Measurements from ENCODE around the gene CPLX4.

The CPLX4 gene

DNA sequence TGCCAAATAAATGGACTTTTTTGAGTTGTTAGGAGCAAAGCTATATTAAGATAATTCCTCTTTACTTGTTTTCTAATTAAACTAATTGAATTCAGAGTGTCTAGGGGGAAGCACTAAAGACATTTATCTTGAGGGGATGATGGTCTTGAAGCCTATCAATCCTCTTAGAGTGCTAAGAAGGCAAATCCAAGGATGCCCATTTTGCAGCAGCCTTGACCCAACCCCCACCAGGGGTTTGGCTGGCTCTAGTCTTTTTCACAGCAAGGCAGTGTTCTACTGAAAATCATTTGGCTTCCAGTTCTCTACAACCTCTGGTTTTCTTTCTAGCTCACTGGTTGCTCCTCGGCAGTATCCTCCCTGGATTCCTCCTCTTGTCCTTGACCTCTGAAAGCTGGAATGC lies 38.7 kb downstream of the CPLX4 start:
- Histone ChIP-seq H3K36me3 (ENCODE audit: control insufficient read depth in 2 of 2, insufficient read depth in 1 of 2, low read length in 2 of 2) (no peaks in the 10 kb centered on the region), H3K27ac (ENCODE audit: extremely low read depth, low read depth, low read length) (no peak overlapping the region), H3K4me3 (ENCODE audit: low read depth, low read length) (no peak overlapping the region), H3K9me3 (ENCODE audit: control insufficient read depth, insufficient read depth, low read depth, low read length) (no peaks in the 10 kb centered on the region), H3K4me1 (ENCODE audit: control insufficient read depth, insufficient read depth, low read length) (peaks cover 5% of the 10 kb centered on the region; the same call in 1 of the 2 replicates)
- TF ChIP-seq SP7 (tag by site-specific recombination; IDR thresholded peaks at IDR 0.05), result no peak
- TF ChIP-seq ZNF214 (tag by site-specific recombination; IDR thresholded peaks at IDR 0.05; ENCODE audit: borderline replicate concordance), result no peak
- TF ChIP-seq ZNF292 (tag by site-specific recombination; IDR thresholded peaks at IDR 0.05; ENCODE audit: borderline replicate concordance, low read depth), result no peak
- TF ChIP-seq, protein P1, sequence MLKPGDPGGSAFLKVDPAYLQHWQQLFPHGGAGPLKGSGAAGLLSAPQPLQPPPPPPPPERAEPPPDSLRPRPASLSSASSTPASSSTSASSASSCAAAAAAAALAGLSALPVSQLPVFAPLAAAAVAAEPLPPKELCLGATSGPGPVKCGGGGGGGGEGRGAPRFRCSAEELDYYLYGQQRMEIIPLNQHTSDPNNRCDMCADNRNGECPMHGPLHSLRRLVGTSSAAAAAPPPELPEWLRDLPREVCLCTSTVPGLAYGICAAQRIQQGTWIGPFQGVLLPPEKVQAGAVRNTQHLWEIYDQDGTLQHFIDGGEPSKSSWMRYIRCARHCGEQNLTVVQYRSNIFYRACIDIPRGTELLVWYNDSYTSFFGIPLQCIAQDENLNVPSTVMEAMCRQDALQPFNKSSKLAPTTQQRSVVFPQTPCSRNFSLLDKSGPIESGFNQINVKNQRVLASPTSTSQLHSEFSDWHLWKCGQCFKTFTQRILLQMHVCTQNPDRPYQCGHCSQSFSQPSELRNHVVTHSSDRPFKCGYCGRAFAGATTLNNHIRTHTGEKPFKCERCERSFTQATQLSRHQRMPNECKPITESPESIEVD (tag by site-specific recombination; IDR thresholded peaks at IDR 0.05), result 0 out of 2 replicates have a peak, but pooled peaks have one; percentile 7
- TF ChIP-seq, protein P2, sequence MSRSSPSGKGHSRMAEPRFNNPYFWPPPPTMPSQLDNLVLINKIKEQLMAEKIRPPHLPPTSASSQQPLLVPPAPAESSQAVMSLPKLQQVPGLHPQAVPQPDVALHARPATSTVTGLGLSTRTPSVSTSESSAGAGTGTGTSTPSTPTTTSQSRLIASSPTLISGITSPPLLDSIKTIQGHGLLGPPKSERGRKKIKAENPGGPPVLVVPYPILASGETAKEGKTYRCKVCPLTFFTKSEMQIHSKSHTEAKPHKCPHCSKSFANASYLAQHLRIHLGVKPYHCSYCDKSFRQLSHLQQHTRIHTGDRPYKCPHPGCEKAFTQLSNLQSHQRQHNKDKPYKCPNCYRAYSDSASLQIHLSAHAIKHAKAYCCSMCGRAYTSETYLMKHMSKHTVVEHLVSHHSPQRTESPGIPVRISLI (tag by site-specific recombination; IDR thresholded peaks at IDR 0.05), result no peak
- TF ChIP-seq ZNF37A (tag by site-specific recombination; IDR thresholded peaks at IDR 0.05), result no peak
- ChIA-PET CTCF (interaction anchor here (1.3 to 2.6 kb wide), 3 partner anchors 16 to 123 kb away, joined by 3 to 12 read pairs (median 6); no protein-coding TSS in a partner anchor), POLR2A (no interaction called here)

DNA sequence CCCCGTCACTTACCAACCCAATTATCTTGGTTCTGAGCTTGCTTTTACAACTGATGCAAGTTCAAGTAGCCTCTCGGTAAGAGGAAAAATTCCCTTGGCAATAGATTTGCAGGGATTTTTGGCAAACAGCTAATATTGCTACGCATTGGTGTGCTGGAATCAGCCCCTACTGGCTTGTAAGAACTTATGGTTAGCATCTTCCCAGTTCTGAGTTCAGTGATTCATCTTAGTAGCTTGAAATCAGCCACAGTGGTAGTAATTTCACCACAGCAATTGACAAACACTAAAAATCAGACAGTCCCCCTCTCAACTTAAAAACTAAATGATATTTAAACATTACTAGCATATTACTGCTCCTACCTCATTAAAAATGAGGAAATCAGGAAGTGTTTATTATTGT lies 39.3 kb downstream of the CPLX4 start:
- TF ChIP-seq ZFHX2 (tag by site-specific recombination; conservative IDR thresholded peaks at IDR 0.05) (no peak), ZNF530 (tag by site-specific recombination; IDR thresholded peaks at IDR 0.05; ENCODE audit: low read depth) (no peak), KLF1 (tag by site-specific recombination; IDR thresholded peaks at IDR 0.05) (no peak), ZNF214 (tag by site-specific recombination; IDR thresholded peaks at IDR 0.05; ENCODE audit: borderline replicate concordance) (no peak), ZNF785 (tag by site-specific recombination; IDR thresholded peaks at IDR 0.05) (no peak), ZNF292 (tag by site-specific recombination; IDR thresholded peaks at IDR 0.05; ENCODE audit: borderline replicate concordance, low read depth) (no peak)
- TF ChIP-seq, protein P3, sequence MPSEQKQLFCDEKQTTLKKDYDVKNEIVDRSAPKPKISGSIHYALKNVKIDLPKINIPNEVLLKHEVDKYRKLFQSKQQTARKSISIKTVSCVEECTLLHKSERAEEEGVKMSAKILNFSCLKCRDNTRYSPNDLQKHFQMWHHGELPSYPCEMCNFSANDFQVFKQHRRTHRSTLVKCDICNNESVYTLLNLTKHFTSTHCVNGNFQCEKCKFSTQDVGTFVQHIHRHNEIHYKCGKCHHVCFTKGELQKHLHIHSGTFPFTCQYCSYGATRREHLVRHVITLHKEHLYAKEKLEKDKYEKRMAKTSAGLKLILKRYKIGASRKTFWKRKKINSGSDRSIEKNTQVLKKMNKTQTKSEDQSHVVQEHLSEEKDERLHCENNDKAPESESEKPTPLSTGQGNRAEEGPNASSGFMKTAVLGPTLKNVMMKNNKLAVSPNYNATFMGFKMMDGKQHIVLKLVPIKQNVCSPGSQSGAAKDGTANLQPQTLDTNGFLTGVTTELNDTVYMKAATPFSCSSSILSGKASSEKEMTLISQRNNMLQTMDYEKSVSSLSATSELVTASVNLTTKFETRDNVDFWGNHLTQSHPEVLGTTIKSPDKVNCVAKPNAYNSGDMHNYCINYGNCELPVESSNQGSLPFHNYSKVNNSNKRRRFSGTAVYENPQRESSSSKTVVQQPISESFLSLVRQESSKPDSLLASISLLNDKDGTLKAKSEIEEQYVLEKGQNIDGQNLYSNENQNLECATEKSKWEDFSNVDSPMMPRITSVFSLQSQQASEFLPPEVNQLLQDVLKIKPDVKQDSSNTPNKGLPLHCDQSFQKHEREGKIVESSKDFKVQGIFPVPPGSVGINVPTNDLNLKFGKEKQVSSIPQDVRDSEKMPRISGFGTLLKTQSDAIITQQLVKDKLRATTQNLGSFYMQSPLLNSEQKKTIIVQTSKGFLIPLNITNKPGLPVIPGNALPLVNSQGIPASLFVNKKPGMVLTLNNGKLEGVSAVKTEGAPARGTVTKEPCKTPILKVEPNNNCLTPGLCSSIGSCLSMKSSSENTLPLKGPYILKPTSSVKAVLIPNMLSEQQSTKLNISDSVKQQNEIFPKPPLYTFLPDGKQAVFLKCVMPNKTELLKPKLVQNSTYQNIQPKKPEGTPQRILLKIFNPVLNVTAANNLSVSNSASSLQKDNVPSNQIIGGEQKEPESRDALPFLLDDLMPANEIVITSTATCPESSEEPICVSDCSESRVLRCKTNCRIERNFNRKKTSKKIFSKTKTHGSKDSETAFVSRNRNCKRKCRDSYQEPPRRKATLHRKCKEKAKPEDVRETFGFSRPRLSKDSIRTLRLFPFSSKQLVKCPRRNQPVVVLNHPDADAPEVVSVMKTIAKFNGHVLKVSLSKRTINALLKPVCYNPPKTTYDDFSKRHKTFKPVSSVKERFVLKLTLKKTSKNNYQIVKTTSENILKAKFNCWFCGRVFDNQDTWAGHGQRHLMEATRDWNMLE (tag by site-specific recombination; conservative IDR thresholded peaks at IDR 0.05; ENCODE audit: low read depth), result no peak
- TF ChIP-seq, protein P4, sequence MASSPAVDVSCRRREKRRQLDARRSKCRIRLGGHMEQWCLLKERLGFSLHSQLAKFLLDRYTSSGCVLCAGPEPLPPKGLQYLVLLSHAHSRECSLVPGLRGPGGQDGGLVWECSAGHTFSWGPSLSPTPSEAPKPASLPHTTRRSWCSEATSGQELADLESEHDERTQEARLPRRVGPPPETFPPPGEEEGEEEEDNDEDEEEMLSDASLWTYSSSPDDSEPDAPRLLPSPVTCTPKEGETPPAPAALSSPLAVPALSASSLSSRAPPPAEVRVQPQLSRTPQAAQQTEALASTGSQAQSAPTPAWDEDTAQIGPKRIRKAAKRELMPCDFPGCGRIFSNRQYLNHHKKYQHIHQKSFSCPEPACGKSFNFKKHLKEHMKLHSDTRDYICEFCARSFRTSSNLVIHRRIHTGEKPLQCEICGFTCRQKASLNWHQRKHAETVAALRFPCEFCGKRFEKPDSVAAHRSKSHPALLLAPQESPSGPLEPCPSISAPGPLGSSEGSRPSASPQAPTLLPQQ (tag by site-specific recombination; IDR thresholded peaks at IDR 0.05), result no peak
- no peak overlapping the region for H3K27ac ChIP-seq (ENCODE audit: extremely low read depth, low read depth, low read length)
- peaks cover 5% of the 10 kb centered on the region; the same call in 1 of the 2 replicates for H3K4me1 ChIP-seq (ENCODE audit: control insufficient read depth, insufficient read depth, low read length)
- H3K9me3 ChIP-seq (ENCODE audit: control insufficient read depth, insufficient read depth, low read depth, low read length), result no peaks in the 10 kb centered on the region
- POLR2A ChIA-PET, result no interaction called here
- CTCF ChIA-PET, result interaction anchor here (0.7 to 2.6 kb wide), 3 partner anchors 9 to 123 kb away, joined by 4 to 12 read pairs (median 6); no protein-coding TSS in a partner anchor
- no peaks in the 10 kb centered on the region for H3K36me3 ChIP-seq (ENCODE audit: control insufficient read depth in 2 of 2, insufficient read depth in 1 of 2, low read length in 2 of 2)
- no peak overlapping the region for H3K4me3 ChIP-seq (ENCODE audit: low read depth, low read length)
